Esophagus muscularis mucosa (tissue), 4 donors: ENCODE results near the gene NPLOC4.

ENCODE experiments used
- CTCF ChIP-seq, 3 experiments: fragments of 200-600 bp in 2 of 3; fragments of 450-650 bp in 1 of 3; sonication (generic) in 2 of 3; IDR thresholded peaks; one replicate each; pipeline ENCODE4 v1.5.1; 2017 to 2019; ENCODE audit warnings: antibody characterized with exemption in 3 of 3, mild to moderate bottlenecking in 2 of 3, moderate library complexity in 1 of 3
- EP300 ChIP-seq: sonication (generic); formaldehyde crosslinking; IDR thresholded peaks from one replicate; pipeline ENCODE4 v1.6.1; 2017; ENCODE audit warnings: antibody characterized with exemption
- POLR2A ChIP-seq: fragments of 450-650 bp; IDR thresholded peaks from one replicate; pipeline ENCODE4 v1.6.1; 2017; ENCODE audit warnings: antibody characterized with exemption, moderate library complexity, mild to moderate bottlenecking, low read depth

- TF ChIP-seq CTCF (IDR thresholded peaks at IDR 0.05) (no peak), POLR2A (no peak), EP300 (no peak)
Measured at GRCh38 chr17:81544281-81544974, 92.5 kb downstream of the NPLOC4 start.
